SU-DHL-6 (cell line): ENCODE measurements around the gene NUMB.
"Not testable (repeated sequence)": the region's sequence is repeated elsewhere in the genome, so short reads cannot be mapped to it uniquely, and the experiment has no call there.

Experiments used
- H2AFZ ChIP-seq: fragments of 200-600 bp; sonication (generic); 2 replicates; pipeline ENCODE4 v1.6.1; 2014; ENCODE audit warnings: low read depth, mild to moderate bottlenecking, moderate library complexity, mixed read lengths, antibody characterized with exemption, low read length; ENCODE audit not compliant: severe bottlenecking
- H3F3A ChIP-seq: fragments of 200-600 bp; shearing (Covaris generic); 2 replicates; pipeline ENCODE4 v1.6.0; 2016; ENCODE audit warnings: antibody characterized with exemption, mild to moderate bottlenecking; ENCODE audit not compliant: insufficient read depth
- H3K27ac ChIP-seq: fragments of 200-600 bp; sonication (generic); 2 replicates; pipeline ENCODE4 v1.5.1; 2016; ENCODE audit warnings: low read depth, mild to moderate bottlenecking, low read length, moderate library complexity, mixed read lengths
- H3K27me3 ChIP-seq: fragments of 200-600 bp; sonication (generic), shearing (Covaris generic); 2 replicates; pipeline ENCODE4 v1.6.0; 2014; ENCODE audit warnings: mild to moderate bottlenecking, low read length
- H3K36me3 ChIP-seq: fragments of 200-600 bp; sonication (generic); 2 replicates; pipeline ENCODE4 v1.6.1; 2014; ENCODE audit warnings: mild to moderate bottlenecking, low read length, mixed read lengths
- H3K4me2 ChIP-seq: fragments of 300-600, 200-600 bp; shearing (Covaris generic), sonication (generic); 2 replicates; pipeline ENCODE4 v1.6.0; 2014; ENCODE audit warnings: low read length, low read depth, mild to moderate bottlenecking; ENCODE audit not compliant: poor library complexity, severe bottlenecking
- H3K4me3 ChIP-seq: fragments of 200-600 bp; sonication (generic); 2 replicates; pipeline ENCODE4 v1.5.1; 2014; ENCODE audit warnings: antibody characterized with exemption, low read length, mild to moderate bottlenecking, mixed read lengths; ENCODE audit not compliant: insufficient read depth, poor library complexity, severe bottlenecking
- H3K79me2 ChIP-seq: fragments of 200-600 bp; sonication (generic); 2 replicates; pipeline ENCODE4 v1.6.1; 2014; ENCODE audit warnings: mild to moderate bottlenecking, low read length, moderate library complexity; ENCODE audit not compliant: insufficient read depth
- H3K9ac ChIP-seq: fragments of 200-600 bp; sonication (generic); 2 replicates; pipeline ENCODE4 v1.7.0; 2014; ENCODE audit warnings: mild to moderate bottlenecking, low read length
- H3K9me2 ChIP-seq: fragments of 200-600 bp; sonication (generic); replicated peaks from 2 replicates; pipeline ENCODE4 v1.6.1; 2014; ENCODE audit warnings: low read length; ENCODE audit not compliant: insufficient read depth
- H3K9me3 ChIP-seq: fragments of 200-600 bp; sonication (generic); 2 replicates; pipeline ENCODE4 v1.6.1; 2014; ENCODE audit warnings: low read length, mixed read lengths; ENCODE audit not compliant: insufficient read depth
- H4K20me1 ChIP-seq: fragments of 200-600 bp; sonication (generic); 2 replicates; pipeline ENCODE4 v1.6.1; 2014; ENCODE audit warnings: low read depth, mild to moderate bottlenecking, antibody characterized with exemption, low read length, moderate library complexity, mixed read lengths
- EZH2phosphoT487 ChIP-seq: fragments of 200-600 bp; sonication (generic), shearing (Covaris generic); conservative IDR thresholded peaks from 2 replicates; pipeline ENCODE4 v1.6.1; 2018; ENCODE audit warnings: mild to moderate bottlenecking, antibody characterized with exemption, low read length, moderate library complexity, mixed read lengths
- TF ChIP-seq, protein P1 (sequence below): fragments of 200-600 bp; sonication (generic); IDR thresholded peaks from one replicate; pipeline ENCODE4 v1.5.1; 2017; ENCODE audit warnings: antibody characterized with exemption, mild to moderate bottlenecking, low read length, moderate library complexity; ENCODE audit not compliant: insufficient read depth, poor library complexity, severe bottlenecking

The NUMB gene

DNA sequence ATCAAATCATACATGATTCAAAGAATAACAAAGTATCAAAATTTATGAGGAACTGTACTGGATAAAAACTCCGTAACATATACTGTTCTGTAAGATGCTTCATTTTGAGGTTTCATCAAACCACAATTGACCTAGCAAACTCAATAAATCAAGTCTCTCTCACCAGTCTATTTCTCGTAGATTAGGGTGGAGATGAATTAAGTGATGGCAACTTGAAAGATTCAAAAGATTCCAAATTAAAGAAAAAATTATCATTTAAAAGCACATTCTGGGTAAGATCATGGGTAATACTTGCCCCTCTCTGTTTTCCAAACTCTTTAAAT, 146.7 kb downstream of the NUMB start:
- TF ChIP-seq, protein P1, sequence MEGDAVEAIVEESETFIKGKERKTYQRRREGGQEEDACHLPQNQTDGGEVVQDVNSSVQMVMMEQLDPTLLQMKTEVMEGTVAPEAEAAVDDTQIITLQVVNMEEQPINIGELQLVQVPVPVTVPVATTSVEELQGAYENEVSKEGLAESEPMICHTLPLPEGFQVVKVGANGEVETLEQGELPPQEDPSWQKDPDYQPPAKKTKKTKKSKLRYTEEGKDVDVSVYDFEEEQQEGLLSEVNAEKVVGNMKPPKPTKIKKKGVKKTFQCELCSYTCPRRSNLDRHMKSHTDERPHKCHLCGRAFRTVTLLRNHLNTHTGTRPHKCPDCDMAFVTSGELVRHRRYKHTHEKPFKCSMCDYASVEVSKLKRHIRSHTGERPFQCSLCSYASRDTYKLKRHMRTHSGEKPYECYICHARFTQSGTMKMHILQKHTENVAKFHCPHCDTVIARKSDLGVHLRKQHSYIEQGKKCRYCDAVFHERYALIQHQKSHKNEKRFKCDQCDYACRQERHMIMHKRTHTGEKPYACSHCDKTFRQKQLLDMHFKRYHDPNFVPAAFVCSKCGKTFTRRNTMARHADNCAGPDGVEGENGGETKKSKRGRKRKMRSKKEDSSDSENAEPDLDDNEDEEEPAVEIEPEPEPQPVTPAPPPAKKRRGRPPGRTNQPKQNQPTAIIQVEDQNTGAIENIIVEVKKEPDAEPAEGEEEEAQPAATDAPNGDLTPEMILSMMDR, result no peak
- no peak for TF ChIP-seq EZH2phosphoT487
- no peaks in the 10 kb centered on the region for H3F3A ChIP-seq
- no peaks in the 10 kb centered on the region for H3K9me3 ChIP-seq
- no peak overlapping the region for H3K4me2 ChIP-seq
- no peak overlapping the region for H2AFZ ChIP-seq
- H3K27me3 ChIP-seq, result no peaks in the 10 kb centered on the region
- no peaks in the 10 kb centered on the region for H3K79me2 ChIP-seq
- no peaks in the 10 kb centered on the region for H3K9me2 ChIP-seq
- H3K36me3 ChIP-seq, result no peaks in the 10 kb centered on the region
- H3K4me3 ChIP-seq, result no peak overlapping the region
- no peak overlapping the region for H3K27ac ChIP-seq
- no peaks in the 10 kb centered on the region; the same call in 1 of the 2 replicates for H4K20me1 ChIP-seq
- no peak overlapping the region for H3K9ac ChIP-seq

DNA sequence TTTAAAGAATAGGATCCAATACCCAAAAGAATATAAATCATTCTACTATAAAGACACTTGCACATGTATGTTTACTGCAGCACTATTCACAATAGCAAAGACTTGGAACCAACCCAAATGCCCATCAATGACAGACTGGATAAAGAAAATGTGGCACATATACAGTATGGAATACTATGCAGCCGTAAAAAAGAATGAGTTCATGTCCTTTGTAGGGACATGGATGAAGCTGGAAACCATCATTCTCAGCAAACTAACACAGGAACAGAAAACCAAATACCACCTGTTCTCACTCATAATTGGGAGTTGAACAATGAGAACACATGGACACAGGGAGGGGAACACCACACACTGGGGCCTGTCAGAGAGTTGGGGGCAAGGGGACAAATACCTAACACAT, 149.1 kb downstream of the NUMB start:
- H3K9me3 ChIP-seq, H3K9me2 ChIP-seq, H3K27me3 ChIP-seq, H3K4me2 ChIP-seq, H3K27ac ChIP-seq, H3K79me2 ChIP-seq, H3K9ac ChIP-seq, H3K36me3 ChIP-seq, H4K20me1 ChIP-seq, H3F3A ChIP-seq, H2AFZ ChIP-seq, H3K4me3 ChIP-seq: not testable (repeated sequence)

DNA sequence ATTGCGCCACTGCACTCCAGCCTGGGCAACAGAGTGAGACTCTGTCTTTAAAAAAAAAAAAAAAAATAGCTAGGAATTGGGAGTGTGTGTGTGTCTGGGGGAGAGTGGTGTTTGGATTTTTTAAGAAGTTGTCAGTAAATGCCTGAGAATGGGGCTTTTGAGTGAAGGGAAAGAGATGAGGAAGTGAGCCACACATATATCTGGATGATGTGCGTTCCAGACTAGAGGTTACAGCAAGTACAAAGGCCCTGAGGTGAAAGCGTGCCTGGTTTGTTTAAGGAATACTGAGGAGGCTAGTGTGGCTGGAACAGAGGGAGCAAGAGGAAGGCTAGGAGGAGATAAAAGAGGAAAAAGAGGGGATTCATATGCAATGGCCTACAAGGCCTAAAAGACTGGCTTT, 151.1 kb downstream of the NUMB start:
- H3K79me2 ChIP-seq, result no peaks in the 10 kb centered on the region
- no peak overlapping the region for H3K27ac ChIP-seq
- TF ChIP-seq, protein P1, result no peak
- TF ChIP-seq EZH2phosphoT487, result no peak
- no peak overlapping the region for H3K9ac ChIP-seq
- no peak overlapping the region for H2AFZ ChIP-seq
- no peaks in the 10 kb centered on the region for H3K27me3 ChIP-seq
- no peak overlapping the region for H3K4me2 ChIP-seq
- no peaks in the 10 kb centered on the region for H3K9me3 ChIP-seq
- H3F3A ChIP-seq, result no peaks in the 10 kb centered on the region
- H3K36me3 ChIP-seq, result no peaks in the 10 kb centered on the region
- no peak overlapping the region for H3K4me3 ChIP-seq
- no peaks in the 10 kb centered on the region for H4K20me1 ChIP-seq
- no peaks in the 10 kb centered on the region for H3K9me2 ChIP-seq

DNA sequence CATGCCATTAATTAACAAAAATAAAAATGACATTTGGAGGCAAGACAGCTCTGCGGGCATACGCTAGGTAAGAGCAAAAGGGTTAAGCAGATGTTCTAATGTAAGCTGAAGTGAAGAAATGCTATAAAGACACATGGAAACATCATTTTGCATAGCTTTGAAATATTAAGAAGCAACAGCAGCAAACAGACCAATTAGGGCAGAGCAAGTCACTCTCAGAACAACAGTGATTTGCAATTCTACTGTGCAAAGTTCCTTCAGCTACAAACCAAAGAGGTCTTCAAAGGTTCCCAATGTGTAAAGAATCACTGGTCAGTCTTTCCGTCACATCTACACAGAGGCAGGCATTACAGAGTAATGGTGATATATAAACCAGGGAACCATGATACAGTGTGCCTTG, 152.8 kb downstream of the NUMB start:
- Histone ChIP-seq H3K9ac (no peak overlapping the region), H3K27ac (no peak overlapping the region), H3K9me2 (no peaks in the 10 kb centered on the region), H3K27me3 (no peaks in the 10 kb centered on the region), H2AFZ (no peak overlapping the region), H3K79me2 (no peaks in the 10 kb centered on the region), H3K9me3 (no peaks in the 10 kb centered on the region), H3K36me3 (no peaks in the 10 kb centered on the region), H4K20me1 (no peaks in the 10 kb centered on the region), H3K4me3 (no peak overlapping the region), H3F3A (no peaks in the 10 kb centered on the region), H3K4me2 (no peak overlapping the region)
- no peak for TF ChIP-seq EZH2phosphoT487
- TF ChIP-seq, protein P1, result no peak
